ENCODE data around the gene HSPBP1. TPM values are rescaled to one million over a fixed set of nuclear protein-coding genes. Genes with fewer than 3 reads are reported as not detected.

Gene HSPBP1
- total RNA-seq, 1 experiment from 2014 or later = 122 TPM

DNA sequence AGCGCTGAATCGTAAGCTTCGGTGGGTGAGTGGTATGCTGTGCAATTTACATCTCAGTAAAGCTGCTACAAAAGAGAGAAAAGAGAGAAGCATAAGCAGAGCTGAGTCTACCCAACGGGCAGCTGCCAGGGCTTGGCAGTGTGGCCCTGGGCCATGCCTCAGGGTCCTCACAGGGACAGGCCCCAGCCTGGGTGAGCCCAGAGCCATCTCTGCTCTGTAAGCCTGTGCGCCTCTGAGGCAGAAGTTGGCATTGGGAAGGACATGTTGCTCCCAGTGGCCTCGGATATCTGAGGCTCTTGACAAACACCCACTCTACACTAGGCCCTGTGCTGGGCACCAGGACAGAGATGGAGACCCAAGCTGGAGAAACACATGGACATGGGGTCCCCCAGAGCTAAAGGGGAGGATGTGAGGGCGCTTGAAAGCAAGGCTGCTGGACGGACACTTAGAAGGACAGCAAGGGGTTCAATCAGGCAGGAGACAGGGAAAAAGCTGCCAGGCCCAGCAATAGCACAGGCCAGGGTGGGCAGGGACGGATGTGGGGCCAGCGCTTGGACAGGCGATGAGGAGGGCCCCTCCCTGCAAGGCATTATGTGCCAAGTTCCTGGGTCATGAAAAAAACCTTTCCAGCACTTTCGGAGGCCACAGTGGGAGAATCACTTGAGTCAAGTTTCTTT is 35.8 kb downstream of the HSPBP1 start:
- Histone ChIP-seq H3K27me3 (ENCODE audit: low read length) (no peaks in the 10 kb centered on the region), H3K9me3 (ENCODE audit: low read length) (no peaks in the 10 kb centered on the region), H3K79me2 (ENCODE audit: low read length) (peaks cover 36% of the 10 kb centered on the region), H3K36me3 (ENCODE audit: low read depth, low read length) (peaks cover 68% of the 10 kb centered on the region), H3K27ac (ENCODE audit: low read length) (no peak overlapping the region), H3K9ac (ENCODE audit: low read length) (no peak overlapping the region), H3K4me2 (ENCODE audit: low read length) (no peak overlapping the region), H3K4me1 (ENCODE audit: insufficient read depth, low read length) (peaks cover 22% of the 10 kb centered on the region), H4K20me1 (ENCODE audit: low read length) (peaks cover 35% of the 10 kb centered on the region), H2AFZ (ENCODE audit: low read length) (no peak overlapping the region), H3K4me3 (ENCODE audit: low read length) (no peak overlapping the region), H3K9me2 (replicated peaks; ENCODE audit: low read length) (no peaks in the 10 kb centered on the region), H3F3A (ENCODE audit: low read length, unreplicated experiment) (no peaks in the 10 kb centered on the region)
- ATAC-seq (no peak), DNase-seq (no peak)
- BruUV-seq (replicated peaks) = no TSS peak
- ChIA-PET CTCF (no interaction called here), POLR2A (ENCODE audit: unreplicated experiment) (no interaction called here)
- intact Hi-C loops (cut with micrococcal nuclease) = no loop called here
- no peak for TF ChIP-seq EZH2phosphoT487 (IDR thresholded peaks at IDR 0.05; ENCODE audit: borderline replicate concordance, low read length)
- TF ChIP-seq CTCF (conservative IDR thresholded peaks at IDR 0.05; ENCODE audit: low read depth, low read length) = no peak
- TF ChIP-seq EZH2 (IDR thresholded peaks at IDR 0.05; ENCODE audit: low read length, unreplicated experiment) = no peak

DNA sequence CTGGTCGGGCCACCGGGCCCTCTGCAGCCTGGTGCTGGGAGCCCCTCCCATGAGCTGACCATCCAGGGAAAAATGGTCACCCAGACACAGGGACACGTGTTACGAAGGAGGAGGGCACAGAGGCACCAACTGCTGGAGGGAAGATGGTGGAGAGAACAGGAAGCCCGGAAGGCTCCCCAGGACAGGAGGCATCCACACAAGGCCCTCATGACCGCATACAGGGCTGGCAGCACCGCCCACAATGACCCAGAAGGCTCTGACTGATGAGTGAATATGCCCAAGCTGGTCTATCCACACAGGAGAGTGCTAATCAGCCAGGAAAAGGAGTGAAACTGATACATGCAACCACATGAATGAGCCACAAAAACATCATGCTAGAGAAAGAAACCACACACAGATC is 37.4 kb downstream of the HSPBP1 start:
- H3K79me2 ChIP-seq (ENCODE audit: low read length) = peaks cover 20% of the 10 kb centered on the region
- intact Hi-C loops (cut with micrococcal nuclease) = no loop called here
- H3K4me2 ChIP-seq (ENCODE audit: low read length) = no peak overlapping the region
- ATAC-seq = no peak
- CTCF ChIA-PET = no interaction called here
- POLR2A ChIA-PET (ENCODE audit: unreplicated experiment) = no interaction called here
- no peak overlapping the region for H2AFZ ChIP-seq (ENCODE audit: low read length)
- H4K20me1 ChIP-seq (ENCODE audit: low read length) = peaks cover 19% of the 10 kb centered on the region
- no TSS peak for BruUV-seq (replicated peaks)
- DNase-seq = no peak
- H3K4me1 ChIP-seq (ENCODE audit: insufficient read depth, low read length) = peaks cover 6% of the 10 kb centered on the region
- no peaks in the 10 kb centered on the region for H3K9me2 ChIP-seq (replicated peaks; ENCODE audit: low read length)
- H3K27ac ChIP-seq (ENCODE audit: low read length) = no peak overlapping the region
- H3K9ac ChIP-seq (ENCODE audit: low read length) = no peak overlapping the region
- no peak overlapping the region for H3K4me3 ChIP-seq (ENCODE audit: low read length)
- no peaks in the 10 kb centered on the region for H3K27me3 ChIP-seq (ENCODE audit: low read length)
- H3K36me3 ChIP-seq (ENCODE audit: low read depth, low read length) = peaks cover 80% of the 10 kb centered on the region
- TF ChIP-seq EZH2phosphoT487 (IDR thresholded peaks at IDR 0.05; ENCODE audit: borderline replicate concordance, low read length) = no peak
- H3K9me3 ChIP-seq (ENCODE audit: low read length) = no peaks in the 10 kb centered on the region
- H3F3A ChIP-seq (ENCODE audit: low read length, unreplicated experiment) = no peaks in the 10 kb centered on the region

DNA sequence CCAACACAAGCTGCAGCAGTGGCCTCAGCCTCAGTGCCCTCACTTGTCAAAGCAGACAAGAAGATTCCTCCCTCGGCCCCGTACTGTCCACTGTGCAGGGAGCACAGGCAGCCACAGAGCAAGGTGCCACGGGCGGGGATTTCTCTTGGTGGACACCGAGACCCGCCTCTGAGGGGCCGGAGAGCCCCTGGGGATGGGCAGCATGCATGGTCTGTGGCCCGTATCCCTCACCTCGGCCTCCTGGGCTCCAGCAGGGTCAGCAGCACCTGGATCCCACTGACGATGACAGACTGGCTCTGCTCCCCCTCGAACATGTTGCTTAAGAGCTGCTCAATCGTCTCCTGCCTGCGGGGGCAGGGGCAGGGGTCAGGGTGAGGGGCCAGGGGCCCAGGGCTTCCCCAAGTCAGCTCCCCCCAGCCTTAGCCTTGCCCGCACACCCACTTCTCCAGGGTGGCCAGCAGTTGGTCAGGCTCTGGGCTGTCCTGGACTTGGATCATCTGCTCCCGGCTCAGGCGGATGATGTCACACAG is 37.9 kb downstream of the HSPBP1 start:
- Histone ChIP-seq H3K4me3 (ENCODE audit: low read length) (no peak overlapping the region), H3K9me3 (ENCODE audit: low read length) (no peaks in the 10 kb centered on the region), H2AFZ (ENCODE audit: low read length) (no peak overlapping the region), H3K27me3 (ENCODE audit: low read length) (no peaks in the 10 kb centered on the region), H3K4me2 (ENCODE audit: low read length) (no peak overlapping the region), H3K9me2 (replicated peaks; ENCODE audit: low read length) (no peaks in the 10 kb centered on the region), H3K9ac (ENCODE audit: low read length) (no peak overlapping the region), H3K79me2 (ENCODE audit: low read length) (peaks cover 15% of the 10 kb centered on the region), H3K4me1 (ENCODE audit: insufficient read depth, low read length) (peaks cover under 1% of the 10 kb centered on the region; the same call in 1 of the 2 replicates), H3K36me3 (ENCODE audit: low read depth, low read length) (peaks cover 85% of the 10 kb centered on the region), H4K20me1 (ENCODE audit: low read length) (peaks cover 14% of the 10 kb centered on the region), H3F3A (ENCODE audit: low read length, unreplicated experiment) (no peaks in the 10 kb centered on the region), H3K27ac (ENCODE audit: low read length) (no peak overlapping the region)
- DNase-seq (no peak), ATAC-seq (no peak)
- intact Hi-C loops (cut with micrococcal nuclease) = no loop called here
- BruUV-seq (replicated peaks) = no TSS peak
- ChIA-PET CTCF (no interaction called here), POLR2A (ENCODE audit: unreplicated experiment) (no interaction called here)
- TF ChIP-seq EZH2phosphoT487 (IDR thresholded peaks at IDR 0.05; ENCODE audit: borderline replicate concordance, low read length) (no peak), EZH2 (IDR thresholded peaks at IDR 0.05; ENCODE audit: low read length, unreplicated experiment) (no peak), CTCF (conservative IDR thresholded peaks at IDR 0.05; ENCODE audit: low read depth, low read length) (no peak)

Measured in PC-3 (cell line).